Tongue (tissue), 2 donors: ENCODE measurements around the gene HSPA4L. TPM values are rescaled to one million over a fixed set of nuclear protein-coding genes. Genes with fewer than 3 reads are reported as not detected.

Source experiments
- DNase-seq: peaks from one replicate; pipeline ENCODE4 v3.0.0-alpha.2; 2015
- total RNA-seq: library from RNA; depleted of rRNA; stranded (reverse); fragments of >200 nt; gene quantifications from one replicate; pipeline ENCODE4 v1.2.3, GENCODE V29; 2014

The HSPA4L gene
- total RNA-seq, 1 donor from 2014 or later: 11.8 TPM

DNA sequence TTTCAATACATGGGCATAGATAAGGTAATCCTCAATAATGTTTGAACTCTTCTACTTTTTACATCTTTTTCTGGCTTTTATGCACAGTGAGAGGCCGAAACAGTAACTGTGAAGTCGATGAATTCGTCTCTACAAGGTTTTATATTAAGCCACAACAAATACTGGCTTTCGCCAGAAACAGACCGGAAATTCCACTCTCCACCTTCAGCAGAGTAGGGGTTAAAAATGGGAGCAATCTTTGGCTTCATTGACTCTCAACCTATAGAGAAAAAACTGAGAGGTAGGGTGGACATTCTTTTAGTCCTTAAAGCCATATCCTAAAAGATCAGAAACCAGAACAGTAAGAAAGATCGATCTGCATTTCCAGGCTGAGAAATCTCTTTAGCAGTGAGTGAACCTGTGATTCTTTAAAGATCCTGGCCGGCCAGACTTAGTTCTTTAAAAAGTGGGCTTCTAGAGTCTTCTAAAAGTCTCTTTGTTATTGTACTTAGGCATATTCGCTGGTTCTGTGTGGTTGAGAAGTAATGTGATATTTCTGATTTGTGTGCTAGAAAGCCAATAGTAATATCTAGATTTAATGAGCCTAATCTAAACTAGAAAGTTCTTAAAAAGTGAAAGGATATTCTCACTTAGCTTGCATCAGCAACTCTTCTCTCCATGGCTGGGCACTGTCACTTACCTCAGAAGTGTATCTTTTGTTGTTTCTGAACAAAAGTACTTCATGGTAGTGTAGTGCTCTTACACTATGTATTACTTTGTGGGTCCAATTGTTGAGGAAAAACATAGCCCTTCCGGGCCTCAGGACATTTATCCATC lies 2.0 kb downstream of the HSPA4L start:
- peak; percentile 33 for DNase-seq

DNA sequence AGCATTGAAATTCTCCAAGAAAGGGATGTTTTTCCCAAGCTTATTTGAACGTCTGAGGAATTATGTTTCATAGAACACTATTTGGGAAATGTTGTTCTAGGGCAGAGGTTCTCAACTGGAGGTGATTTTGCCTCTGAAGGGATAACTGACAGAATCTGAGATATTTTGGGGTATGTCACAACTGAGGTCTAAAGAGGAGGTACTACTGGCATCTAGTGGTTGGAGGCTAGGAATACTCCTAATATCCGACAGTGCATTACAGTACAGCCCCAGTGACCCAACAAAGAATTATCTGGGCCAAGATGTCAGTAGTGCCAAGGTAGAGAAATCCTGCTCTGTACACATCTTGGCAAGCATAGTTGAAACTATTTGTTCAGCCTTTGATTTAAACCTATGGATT lies 6.4 kb downstream of the HSPA4L start:
- peak; percentile 13 for DNase-seq

- DNase-seq: no peak
These were observed 9.3 kb downstream of the HSPA4L start for GRCh38 chr4:127791391-127791790.

GRCh38 chr4:127793528-127793927 lies 11.4 kb downstream of the HSPA4L start:
- no peak for DNase-seq

- no peak for DNase-seq
These were observed 17.6 kb downstream of the HSPA4L start for GRCh38 chr4:127799711-127800110.

DNA sequence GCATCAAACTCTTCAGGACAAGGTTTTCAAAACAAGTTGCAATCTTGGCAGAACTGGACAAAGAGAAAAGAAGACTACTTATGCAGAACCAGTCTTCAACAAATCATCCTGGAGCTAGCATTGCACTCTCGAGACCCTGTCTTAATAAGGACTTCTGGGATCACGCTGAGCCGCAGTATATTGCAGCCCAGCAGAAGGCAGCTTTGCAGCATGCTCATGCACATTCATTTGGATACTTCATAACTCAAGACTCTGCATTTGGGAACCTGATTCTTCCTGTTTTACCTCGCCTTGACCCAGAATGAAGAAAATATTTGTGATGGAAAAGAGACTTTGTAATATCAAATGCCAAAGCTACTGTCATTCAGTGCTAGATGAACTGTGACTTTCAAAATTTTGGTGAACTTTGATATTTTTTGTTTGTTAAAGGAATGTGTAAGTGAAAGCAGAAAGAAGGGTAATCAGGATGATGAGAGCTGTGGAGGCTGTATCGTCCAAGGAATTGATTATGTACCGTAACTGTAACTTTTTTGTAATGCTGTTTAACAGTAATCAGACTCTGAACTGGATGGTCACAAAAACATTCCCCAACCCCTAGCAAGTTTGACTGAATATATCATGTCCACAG lies 27.2 kb downstream of the HSPA4L start:
- peak; percentile 6 for DNase-seq

- DNase-seq: no peak
These were observed 28.4 kb downstream of the HSPA4L start for GRCh38 chr4:127810551-127810950.

DNA sequence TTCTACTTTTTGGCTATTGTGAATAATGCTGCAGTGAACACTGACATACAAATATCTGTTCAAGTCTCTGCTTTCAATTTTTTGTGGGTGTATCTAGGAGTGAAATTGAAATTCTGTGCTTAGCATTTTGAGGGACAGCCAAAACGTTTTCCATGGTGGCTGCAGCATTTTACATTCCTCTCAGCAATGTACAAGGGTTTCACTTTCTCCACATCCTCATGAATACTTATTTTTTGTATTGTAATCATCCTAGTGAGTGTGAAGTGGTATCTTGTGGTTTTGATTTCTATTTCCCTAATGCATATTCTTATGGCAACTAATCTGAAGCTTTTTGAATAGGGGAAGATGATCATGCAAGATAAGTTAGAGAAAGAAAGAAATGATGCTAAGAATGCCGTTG lies 40.3 kb downstream of the HSPA4L start:
- no peak for DNase-seq

DNA sequence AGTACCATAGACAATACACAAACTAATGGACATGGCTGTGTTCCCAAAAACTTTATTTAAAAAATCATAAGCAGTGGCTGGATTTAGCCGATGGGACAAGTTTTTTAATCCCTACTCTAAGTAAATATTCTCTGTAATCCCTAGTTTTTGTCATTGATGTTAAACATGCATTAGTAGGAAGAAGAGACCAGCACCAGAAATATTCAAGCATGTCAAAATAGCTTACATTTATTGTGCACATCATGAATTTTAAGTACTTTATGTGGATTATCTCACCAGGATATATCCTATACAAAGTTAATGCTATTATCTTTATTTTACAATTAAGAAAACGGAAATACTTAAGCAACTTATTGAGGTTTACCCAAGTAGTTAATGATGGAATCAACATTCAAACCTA lies 46.0 kb downstream of the HSPA4L start:
- no peak for DNase-seq

- DNase-seq: no peak
These were observed 46.9 kb downstream of the HSPA4L start for GRCh38 chr4:127829014-127829413.

GRCh38 chr4:127832585-127832984 lies 50.5 kb downstream of the HSPA4L start:
- DNase-seq: no peak

DNA sequence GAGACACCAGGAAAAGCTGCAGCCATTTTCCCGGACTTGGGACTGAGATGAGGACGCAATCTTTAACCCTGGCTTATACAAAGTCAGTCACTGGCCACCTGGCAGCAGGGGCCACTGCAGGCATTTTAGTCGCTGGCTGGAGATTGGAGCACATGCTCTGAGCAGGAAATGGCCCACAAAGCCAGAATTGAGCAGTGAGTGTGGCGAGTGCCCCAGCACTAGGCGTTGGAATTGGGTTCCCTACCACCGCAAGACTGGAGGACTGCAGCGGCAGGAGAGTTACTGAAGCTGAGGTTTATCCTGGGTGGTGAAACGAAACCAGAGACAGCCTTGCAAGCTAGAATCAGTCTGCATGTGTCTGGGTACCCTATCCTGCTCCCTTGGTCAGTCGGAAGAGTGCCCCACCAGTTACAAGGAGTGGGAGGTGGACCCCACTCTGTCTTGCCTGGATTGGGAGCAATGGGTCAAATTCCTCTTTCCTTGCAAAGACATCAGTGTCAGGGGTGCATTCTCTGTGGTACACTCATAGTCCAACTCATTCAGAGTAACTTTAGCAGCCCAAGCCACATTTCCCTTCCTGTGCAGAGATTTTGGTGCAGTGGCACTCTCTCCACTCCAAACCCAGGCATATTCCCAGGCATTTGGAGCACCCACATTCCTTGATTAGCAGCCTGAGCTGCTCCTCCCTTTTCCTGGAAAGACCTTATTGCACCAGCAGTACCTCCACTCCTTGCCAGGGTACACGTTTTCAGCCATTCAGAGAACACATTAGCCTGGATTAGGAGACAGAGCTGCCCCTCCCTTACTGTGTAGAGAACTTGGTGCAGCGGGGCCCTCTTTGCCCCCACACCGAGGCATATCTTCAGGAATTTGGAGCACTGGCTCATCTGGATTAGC lies 61.8 kb downstream of the HSPA4L start:
- no peak for DNase-seq

DNA sequence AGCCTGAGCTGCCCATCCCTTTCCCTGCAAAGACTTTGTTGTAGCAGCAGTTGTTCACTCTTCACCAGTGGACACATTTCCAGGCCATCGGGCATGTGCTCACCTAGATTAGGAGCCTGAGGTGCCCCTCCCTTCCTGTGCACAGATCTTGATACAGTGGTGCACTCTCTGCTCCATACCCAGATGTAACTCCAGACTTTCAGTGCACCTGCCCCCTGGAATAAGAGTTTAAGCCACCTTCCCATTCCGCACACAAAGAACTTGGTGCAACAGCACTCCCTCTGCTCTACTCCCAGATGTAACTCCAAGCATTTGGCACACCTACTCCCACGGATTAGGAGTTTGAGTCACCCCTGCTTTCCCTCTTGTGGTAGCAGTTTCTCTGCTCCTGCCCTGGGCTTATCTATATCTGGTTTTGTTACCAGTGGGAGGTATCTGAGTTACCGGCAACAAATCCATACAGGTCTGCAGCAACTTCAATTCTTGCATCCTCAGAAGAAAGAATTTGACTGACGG lies 62.5 kb downstream of the HSPA4L start:
- DNase-seq: no peak

DNA sequence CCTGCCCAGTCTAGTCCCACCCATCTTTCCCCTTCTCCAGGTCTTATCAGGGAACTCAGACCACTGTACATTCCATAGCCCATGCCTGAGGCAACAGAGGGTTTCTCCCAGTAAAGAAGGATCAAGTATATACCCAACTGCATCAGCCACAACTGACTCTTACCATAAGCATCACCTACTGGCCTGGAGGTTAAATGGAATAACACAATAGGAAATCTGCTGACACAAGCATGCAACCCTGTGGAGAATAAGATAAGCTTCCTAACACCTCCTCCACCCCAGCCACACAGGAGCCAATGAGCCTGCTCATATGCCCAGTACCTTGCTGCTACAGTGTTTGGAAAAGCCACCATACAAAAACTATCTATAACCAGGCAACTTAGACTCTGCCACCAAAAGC lies 63.9 kb downstream of the HSPA4L start:
- no peak for DNase-seq

DNA sequence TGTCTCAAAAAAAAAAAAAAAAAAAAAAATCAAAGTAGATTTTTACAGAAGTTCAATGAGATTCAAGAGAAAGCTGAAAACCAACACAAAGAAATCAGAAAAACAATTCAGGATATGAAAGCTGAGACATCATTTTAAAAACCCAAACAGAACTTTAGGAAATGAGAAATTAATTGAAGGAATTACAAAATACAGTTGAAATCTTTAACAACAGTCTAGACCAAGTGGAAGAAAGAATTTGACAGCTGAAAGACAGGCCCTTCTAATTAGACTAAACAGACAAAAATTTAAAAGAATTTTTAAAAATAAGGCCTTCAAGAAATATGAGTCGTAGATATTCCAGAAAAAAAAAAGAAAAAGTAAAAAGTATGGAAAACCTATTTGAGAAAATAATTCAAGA lies 64.6 kb downstream of the HSPA4L start:
- DNase-seq: no peak

GRCh38 chr4:127849505-127850234 lies 67.5 kb downstream of the HSPA4L start:
- DNase-seq: no peak

GRCh38 chr4:127852661-127853060 lies 70.5 kb downstream of the HSPA4L start:
- no peak for DNase-seq

DNA sequence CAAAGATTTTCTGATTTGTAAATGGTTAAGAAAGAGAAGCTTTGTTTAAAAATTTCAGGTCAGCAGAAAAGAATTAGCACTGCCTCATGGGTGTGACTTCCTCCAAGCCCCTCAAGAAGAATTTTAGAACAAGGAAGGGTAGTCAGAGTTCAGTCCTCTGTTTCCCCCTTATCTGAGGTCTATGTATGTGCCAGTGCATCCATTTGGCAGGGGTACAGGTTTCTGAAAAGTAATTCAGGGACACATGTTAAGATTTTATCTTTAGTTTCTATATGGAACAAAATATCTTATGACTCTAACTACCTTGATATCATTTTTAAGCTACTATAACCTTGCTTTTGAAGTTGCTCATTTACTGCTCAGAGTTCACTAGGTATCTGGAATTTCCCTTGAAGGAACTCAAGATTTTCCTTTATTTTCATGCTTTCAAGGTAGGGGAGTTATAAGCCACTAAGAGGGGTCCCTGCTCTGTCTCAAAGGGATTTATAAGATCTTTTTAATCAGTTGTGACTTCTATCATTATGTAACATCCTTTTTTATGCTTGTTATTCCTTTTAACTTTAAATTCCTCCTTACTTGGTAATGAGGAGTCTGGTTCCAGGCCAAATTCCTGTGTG lies 74.2 kb downstream of the HSPA4L start:
- no peak for DNase-seq

- no peak for DNase-seq
These were observed 74.8 kb downstream of the HSPA4L start for GRCh38 chr4:127856813-127857447.

DNA sequence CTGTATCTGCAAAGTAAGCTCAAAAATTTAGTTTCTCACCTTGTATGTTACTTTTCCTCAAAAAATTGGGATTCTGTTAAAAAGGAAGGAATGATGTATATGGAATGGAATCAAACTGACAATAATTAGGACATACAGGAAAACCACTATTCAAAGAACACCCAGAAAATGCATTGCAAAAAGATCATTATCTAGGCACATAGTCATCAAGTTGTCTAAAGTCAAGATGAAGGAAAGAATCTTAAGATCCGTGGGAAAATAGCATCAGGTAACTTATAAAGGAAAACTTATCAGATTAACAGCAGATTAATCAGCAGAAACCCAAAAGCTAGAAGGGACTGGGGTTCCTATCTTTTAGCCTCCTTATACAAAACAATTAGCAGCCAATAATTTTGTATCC lies 75.5 kb downstream of the HSPA4L start:
- DNase-seq: no peak

- no peak for DNase-seq
These were observed 86.1 kb downstream of the HSPA4L start for GRCh38 chr4:127868196-127868595.
